ENCODE measurements around the gene NCAPD2. TPM values are rescaled to one million over a fixed set of nuclear protein-coding genes. Genes with fewer than 3 reads are reported as not detected.
A peak's percentile ranks its signal among the peaks of the same experiment; 100 is the strongest.

NCAPD2 gene
- 10 to 100 TPM; 38.8 to 53.1 (median 44.1) TPM for total RNA-seq
- total RNA-seq (2013) = 39.6 TPM

- Mint-ChIP-seq H3K9me3 (no peaks in the 10 kb centered on the region), H3K4me3 (peak within 1 kb of the TSS; percentile 94), H3K27ac (peak within 1 kb of the TSS; percentile 97), H3K36me3 (no peaks in the 10 kb centered on the region), H3K4me1 (peaks cover 38% of the 10 kb centered on the region in 2 donors), H3K27me3 (ENCODE audit: low read depth in 2 of 2) (no peaks in the 10 kb centered on the region)
- DNase-seq (peak; percentile 90 to 97), ATAC-seq (peak; percentile 85 to 94 (median 86))
- WGBS (ENCODE audit: insufficient coverage) = under 1% methylated on average over 49 of the region's 49 CpGs
- H3K36me3 ChIP-seq (ENCODE audit: control insufficient read depth, insufficient read depth, low read length) = peaks cover 26% of the 10 kb centered on the region
- H3K4me1 ChIP-seq (ENCODE audit: control insufficient read depth, insufficient read depth, low read length) = peaks cover 22% of the 10 kb centered on the region
- peak within 1 kb of the TSS; percentile 81 for H3K4me3 ChIP-seq (ENCODE audit: low read length)
- H3K27ac ChIP-seq (ENCODE audit: low read length) = peak within 1 kb of the TSS; percentile 88
- intact Hi-C loops (cut with micrococcal nuclease) = loop anchor here (1.0 to 10.0 kb wide), 5 partner anchors 23 to 191 kb away; partner anchors contain the start of genes TAPBPL, VAMP1 and ZNF384
- H3K27me3 ChIP-seq (ENCODE audit: control insufficient read depth, insufficient read depth, low read length) = no peaks in the 10 kb centered on the region
- TF ChIP-seq, protein P1, sequence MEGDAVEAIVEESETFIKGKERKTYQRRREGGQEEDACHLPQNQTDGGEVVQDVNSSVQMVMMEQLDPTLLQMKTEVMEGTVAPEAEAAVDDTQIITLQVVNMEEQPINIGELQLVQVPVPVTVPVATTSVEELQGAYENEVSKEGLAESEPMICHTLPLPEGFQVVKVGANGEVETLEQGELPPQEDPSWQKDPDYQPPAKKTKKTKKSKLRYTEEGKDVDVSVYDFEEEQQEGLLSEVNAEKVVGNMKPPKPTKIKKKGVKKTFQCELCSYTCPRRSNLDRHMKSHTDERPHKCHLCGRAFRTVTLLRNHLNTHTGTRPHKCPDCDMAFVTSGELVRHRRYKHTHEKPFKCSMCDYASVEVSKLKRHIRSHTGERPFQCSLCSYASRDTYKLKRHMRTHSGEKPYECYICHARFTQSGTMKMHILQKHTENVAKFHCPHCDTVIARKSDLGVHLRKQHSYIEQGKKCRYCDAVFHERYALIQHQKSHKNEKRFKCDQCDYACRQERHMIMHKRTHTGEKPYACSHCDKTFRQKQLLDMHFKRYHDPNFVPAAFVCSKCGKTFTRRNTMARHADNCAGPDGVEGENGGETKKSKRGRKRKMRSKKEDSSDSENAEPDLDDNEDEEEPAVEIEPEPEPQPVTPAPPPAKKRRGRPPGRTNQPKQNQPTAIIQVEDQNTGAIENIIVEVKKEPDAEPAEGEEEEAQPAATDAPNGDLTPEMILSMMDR (IDR thresholded peaks at IDR 0.05) = no peak
- no peaks in the 10 kb centered on the region for H3K9me3 ChIP-seq (ENCODE audit: control insufficient read depth, insufficient read depth, low read length)
These were observed at the start of gene NCAPD2 for GRCh38 chr12:6493497-6494257. NCAPD2 (plus strand) TSS chr12:6494102; CDS start chr12:6495099, 997 bp downstream.

DNA sequence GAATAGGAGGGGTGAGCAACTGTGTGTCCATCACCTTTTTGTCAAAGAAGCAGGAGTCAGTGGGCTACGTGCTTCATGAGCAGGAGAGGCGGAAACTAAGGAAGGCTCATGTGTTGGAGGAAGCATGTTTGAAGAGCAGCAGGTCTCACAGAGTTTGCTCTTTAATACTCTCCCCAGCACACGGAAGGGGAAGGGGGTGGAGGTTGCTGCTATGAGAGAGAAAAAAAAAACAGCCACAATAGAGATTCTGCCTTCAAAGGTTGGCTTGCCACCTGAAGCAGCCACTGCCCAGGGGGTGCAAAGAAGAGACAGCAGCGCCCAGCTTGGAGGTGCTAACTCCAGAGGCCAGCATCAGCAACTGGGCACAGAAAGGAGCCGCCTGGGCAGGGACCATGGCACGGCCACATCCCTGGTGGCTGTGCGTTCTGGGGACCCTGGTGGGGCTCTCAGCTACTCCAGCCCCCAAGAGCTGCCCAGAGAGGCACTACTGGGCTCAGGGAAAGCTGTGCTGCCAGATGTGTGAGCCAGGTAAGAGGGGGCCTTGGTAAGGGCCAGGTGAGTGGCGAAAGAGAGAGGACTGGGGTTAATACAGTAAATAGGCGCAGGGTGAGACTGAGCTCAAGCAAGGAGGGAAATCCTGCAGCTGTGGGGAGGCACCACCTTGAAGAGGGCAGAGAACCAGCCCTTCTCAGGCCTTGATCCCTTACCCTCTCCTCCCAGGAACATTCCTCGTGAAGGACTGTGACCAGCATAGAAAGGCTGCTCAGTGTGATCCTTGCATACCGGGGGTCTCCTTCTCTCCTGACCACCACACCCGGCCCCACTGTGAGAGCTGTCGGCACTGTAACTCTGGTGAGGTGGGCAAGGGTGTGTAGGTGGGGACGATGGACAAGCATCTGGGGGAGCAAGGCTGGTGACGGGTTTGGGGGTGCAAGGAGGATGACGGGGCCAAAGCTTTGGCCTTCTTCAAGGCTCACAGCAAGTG lies 48.9 kb upstream of the NCAPD2 start, which contains the start of gene CD27:
CD27 (plus strand) TSS at position 252 of the 985 bp plus-strand sequence; CDS start at position 393, 141 bp downstream.
- peak within 1 kb of the TSS; percentile 35 for H3K4me3 ChIP-seq (ENCODE audit: low read length)
- H3K27me3 Mint-ChIP-seq (ENCODE audit: low read depth in 2 of 2) = no peaks in the 10 kb centered on the region
- ATAC-seq = peak in 2 of 3 donors; percentile 52 to 53
- peak within 1 kb of the TSS; percentile 61 for H3K27ac ChIP-seq (ENCODE audit: low read length)
- 65% methylated on average over 15 of the region's 16 CpGs for WGBS (ENCODE audit: insufficient coverage)
- H3K9me3 ChIP-seq (ENCODE audit: control insufficient read depth, insufficient read depth, low read length) = no peaks in the 10 kb centered on the region
- H3K9me3 Mint-ChIP-seq = no peaks in the 10 kb centered on the region
- H3K36me3 ChIP-seq (ENCODE audit: control insufficient read depth, insufficient read depth, low read length) = no peaks in the 10 kb centered on the region
- intact Hi-C loops (cut with micrococcal nuclease) = no loop called here
- H3K4me1 Mint-ChIP-seq = peaks cover 9 to 28% of the 10 kb centered on the region in 2 donors
- no peaks in the 10 kb centered on the region for H3K27me3 ChIP-seq (ENCODE audit: control insufficient read depth, insufficient read depth, low read length)
- H3K27ac Mint-ChIP-seq = peak within 1 kb of the TSS; percentile 21 to 79
- H3K4me3 Mint-ChIP-seq = peak within 1 kb of the TSS; percentile 71
- peaks cover 46% of the 10 kb centered on the region for H3K4me1 ChIP-seq (ENCODE audit: control insufficient read depth, insufficient read depth, low read length)
- no peaks in the 10 kb centered on the region for H3K36me3 Mint-ChIP-seq
- TF ChIP-seq, protein P1 (IDR thresholded peaks at IDR 0.05) = no peak
- DNase-seq = peak in 1 of 2 donors; percentile 80

GRCh38 chr12:6450091-6450868 lies 43.6 kb upstream of the NCAPD2 start:
- peaks cover 58% of the 10 kb centered on the region for H3K4me1 ChIP-seq (ENCODE audit: control insufficient read depth, insufficient read depth, low read length)
- TF ChIP-seq, protein P1 (IDR thresholded peaks at IDR 0.05) = no peak
- Mint-ChIP-seq H3K27me3 (ENCODE audit: low read depth in 2 of 2) (no peaks in the 10 kb centered on the region), H3K4me3 (peak overlapping the region; percentile 100), H3K4me1 (peaks cover 33 to 49% of the 10 kb centered on the region in 2 donors), H3K36me3 (no peaks in the 10 kb centered on the region), H3K9me3 (no peaks in the 10 kb centered on the region), H3K27ac (peak overlapping the region; percentile 100)
- H3K9me3 ChIP-seq (ENCODE audit: control insufficient read depth, insufficient read depth, low read length) = no peaks in the 10 kb centered on the region
- 93% methylated on average over 16 of the region's 16 CpGs for WGBS (ENCODE audit: insufficient coverage)
- H3K4me3 ChIP-seq (ENCODE audit: low read length) = no peak overlapping the region
- H3K27me3 ChIP-seq (ENCODE audit: control insufficient read depth, insufficient read depth, low read length) = no peaks in the 10 kb centered on the region
- H3K36me3 ChIP-seq (ENCODE audit: control insufficient read depth, insufficient read depth, low read length) = peaks cover 22% of the 10 kb centered on the region
- DNase-seq (no peak), ATAC-seq (no peak)
- peak overlapping the region; percentile 98 for H3K27ac ChIP-seq (ENCODE audit: low read length)
- intact Hi-C loops (cut with micrococcal nuclease) = loop anchor here (5.0 kb wide), 1 partner anchor 42 kb away; the partner anchor contains the start of genes MRPL51 and NCAPD2
